Hindlimb muscle (tissue), 1 donor: ENCODE data around the gene BAIAP2. TPM values are rescaled to one million over a fixed set of nuclear protein-coding genes. Genes with fewer than 3 reads are reported as not detected.
"Not testable (repeated sequence)": the region's sequence is repeated elsewhere in the genome, so short reads cannot be mapped to it uniquely, and the experiment has no call there.

Source experiments
- DNase-seq: peaks from one replicate; pipeline ENCODE4 v3.0.0-alpha.2; 2013
- polyA plus RNA-seq: library from polyadenylated mRNA; unstranded; fragments of 120-200 nt; gene quantifications from one replicate; pipeline ENCODE4 v1.2.1, GENCODE V29; 2013; ENCODE audit not compliant: insufficient read length

BAIAP2 gene
- polyA plus RNA-seq, 1 donor, result 18.9 TPM

GRCh38 chr17:81143200-81143527, 108.2 kb downstream of the BAIAP2 start:
- DNase-seq, result no peak

DNA sequence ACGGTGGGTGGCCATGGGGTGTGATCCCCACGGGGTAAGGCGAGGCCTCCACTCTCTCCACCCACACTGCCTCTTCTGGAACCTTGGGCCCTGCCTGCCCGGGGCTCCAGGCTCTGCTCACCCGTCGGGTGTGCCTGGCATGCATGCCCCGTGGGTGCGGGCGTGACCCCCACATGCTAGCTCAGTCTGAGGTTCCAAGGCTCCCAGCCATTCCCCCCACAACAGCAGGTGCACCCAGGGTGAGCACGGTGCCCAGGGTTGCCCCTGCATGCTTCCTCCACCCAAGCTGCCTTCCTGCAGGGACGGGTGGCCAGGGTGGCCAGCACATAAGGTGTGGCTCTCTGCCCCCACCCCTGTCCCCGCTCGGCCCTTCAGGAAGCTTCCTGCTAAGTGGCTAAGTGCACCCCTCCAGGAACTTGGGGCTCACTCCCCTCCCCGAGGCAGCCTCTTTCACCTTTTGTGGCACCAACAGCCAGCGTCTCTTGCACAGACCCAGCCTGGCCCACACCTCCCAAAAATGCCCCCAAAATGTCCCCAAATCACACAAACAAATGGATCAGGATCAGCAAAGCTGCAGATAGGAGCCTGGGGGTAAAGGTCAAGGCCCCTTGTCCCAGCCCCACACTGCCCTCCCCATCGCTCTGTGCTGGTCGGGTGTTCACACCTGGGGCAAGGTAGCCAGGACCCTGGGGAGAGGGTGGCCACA, 108.9 kb downstream of the BAIAP2 start:
- no peak for DNase-seq

DNA sequence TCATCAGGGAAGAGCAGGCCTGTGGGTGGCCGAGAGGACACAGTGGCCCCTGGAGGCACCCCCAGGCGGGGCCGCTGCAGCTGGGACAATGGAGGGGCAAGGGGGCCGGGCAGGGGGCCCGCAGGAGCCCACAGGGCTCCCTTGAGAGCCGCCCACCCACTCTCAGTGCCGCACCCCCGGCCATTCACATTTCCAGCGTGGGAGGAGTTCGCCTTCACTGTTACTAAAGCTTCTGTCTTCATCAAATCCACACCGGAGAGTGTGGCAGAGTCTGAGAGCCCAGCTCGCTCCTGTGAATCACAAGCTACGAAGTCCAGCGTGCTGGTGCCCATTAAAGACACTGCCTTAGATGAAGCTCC, 109.5 kb downstream of the BAIAP2 start:
- no peak for DNase-seq

- DNase-seq, result not testable (repeated sequence)
Observed at GRCh38 chr17:81146208-81146607, 111.3 kb downstream of the BAIAP2 start.

DNA sequence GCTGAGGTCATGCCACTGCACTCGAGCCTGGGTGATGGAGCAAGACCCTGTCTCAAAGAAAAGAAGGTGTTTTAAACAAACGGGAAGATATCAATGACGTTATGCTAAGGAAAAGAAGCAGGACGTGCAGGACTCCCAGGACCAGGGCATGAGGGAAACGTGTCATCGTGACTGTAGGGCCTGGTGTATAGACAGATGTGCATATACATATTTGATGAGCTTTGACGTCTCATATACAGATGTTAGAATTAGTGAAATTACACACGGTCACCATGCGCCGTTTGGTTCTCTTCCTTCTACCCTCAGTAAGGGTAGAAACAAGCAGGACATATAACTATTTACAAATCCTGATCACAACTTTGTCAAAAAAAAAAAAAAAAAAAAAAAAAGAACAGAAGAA, 112.8 kb downstream of the BAIAP2 start:
- DNase-seq, result no peak

GRCh38 chr17:81148571-81148970, 113.6 kb downstream of the BAIAP2 start:
- no peak for DNase-seq

DNA sequence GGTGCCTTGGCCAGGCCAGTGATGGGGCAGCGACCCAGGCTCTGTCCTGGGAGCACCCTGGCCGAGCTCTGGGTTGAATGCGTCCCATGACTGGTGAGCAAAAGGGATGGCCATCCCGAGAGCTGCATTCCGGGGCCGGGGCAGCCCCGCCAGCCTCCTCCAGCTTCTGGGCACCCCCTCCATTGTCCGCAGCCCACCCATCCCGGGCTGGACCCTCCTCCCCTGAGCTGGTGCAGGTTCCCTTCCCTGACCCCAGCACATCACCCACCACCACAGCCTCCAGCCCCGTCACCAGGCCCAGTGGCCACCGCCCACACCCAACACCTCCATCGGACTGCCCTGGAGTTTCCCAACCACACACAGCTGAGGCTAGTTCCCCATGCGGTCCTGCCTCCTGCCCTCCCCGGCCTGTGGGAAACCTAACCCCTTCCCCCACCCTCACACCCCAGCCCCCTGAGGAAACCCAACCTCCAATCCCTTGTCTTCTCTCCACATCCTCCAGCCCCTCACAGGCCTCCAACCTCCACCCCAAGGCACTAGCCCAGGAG, 114.1 kb downstream of the BAIAP2 start:
- DNase-seq, result no peak

DNA sequence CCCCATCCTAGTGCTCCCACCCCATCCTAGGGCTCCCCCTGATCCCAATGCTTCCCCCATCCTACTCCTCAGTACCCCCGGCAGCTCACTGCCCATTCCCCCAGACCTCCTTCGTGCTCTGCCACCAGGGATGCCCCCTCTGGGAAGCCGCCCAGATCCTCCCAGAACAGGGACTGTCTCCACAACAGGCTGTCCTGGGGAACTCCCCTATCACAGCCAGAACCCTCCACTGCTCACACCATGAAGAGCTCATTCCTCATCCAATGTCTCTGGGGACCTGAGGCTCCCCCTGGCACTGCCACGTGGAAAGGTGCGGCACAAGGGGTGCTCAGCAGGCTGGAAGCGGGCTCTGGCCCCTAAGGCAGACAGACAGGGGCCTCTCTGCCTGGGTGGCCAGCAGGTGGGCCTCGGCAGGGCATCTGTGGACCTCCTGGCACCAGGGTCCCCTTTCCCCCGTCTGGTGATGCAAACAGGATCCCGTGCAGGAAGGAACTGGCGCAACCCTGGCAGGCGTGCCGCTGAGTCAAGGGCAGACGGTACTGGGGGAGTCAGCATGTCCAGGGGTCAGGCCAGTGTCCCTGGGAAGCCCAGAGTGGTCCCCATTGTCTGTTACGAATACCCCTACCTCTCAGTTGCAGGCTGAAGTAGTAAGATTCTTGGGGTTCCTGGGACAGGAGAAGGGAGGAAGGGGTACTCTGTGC, 115.6 kb downstream of the BAIAP2 start:
- no peak for DNase-seq

DNA sequence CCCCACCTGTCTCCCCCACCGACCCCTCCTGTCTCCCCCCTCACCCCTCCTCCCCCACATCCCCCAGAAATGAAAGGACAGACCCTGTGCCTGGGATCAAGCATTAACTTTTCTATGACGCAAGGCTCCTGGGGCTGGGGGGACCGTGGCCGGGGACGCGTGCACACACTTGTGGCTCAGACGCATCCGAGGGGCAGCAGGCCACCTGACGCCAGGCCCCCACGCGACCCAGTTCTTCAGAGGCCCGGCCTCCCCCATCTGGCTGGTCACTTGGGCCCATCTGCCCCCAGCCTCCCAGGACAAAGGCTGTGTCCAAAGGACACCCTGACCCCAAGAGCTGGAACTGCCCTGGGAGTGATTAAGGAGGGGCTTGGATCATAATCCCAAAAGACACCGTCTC, 116.3 kb downstream of the BAIAP2 start:
- DNase-seq, result no peak

- no peak for DNase-seq
Observed at GRCh38 chr17:81152288-81152828, 117.4 kb downstream of the BAIAP2 start.

DNA sequence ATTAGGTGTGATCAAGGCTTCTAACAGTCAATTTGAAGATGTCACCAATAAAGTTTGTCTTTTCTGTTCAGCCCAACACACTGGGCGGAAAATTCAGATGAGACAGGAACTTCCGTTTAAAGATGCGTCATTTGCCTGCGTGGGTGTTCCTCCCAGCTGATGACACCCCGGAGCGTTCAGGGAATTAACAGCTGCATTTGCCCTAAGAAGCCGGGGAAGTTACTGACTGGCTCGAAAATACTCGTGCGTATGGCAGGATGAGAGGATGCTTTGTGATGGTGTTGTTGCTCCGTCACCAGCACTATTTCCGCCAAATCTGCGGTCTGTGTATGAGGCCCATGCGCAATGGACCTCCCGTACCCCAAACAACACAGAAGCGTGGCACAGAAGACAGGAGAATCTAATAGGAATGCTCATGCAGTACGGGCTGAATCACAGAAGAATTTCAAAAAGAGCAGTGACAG, 118.4 kb downstream of the BAIAP2 start:
- peak; percentile 76 for DNase-seq

GRCh38 chr17:81154016-81154415, 119.1 kb downstream of the BAIAP2 start:
- not testable (repeated sequence) for DNase-seq

GRCh38 chr17:81154961-81155360, 120.0 kb downstream of the BAIAP2 start:
- no peak for DNase-seq

GRCh38 chr17:81156866-81157805, 122.2 kb downstream of the BAIAP2 start:
- no peak for DNase-seq

- DNase-seq, result no peak
Observed at GRCh38 chr17:81157848-81158687, 123.1 kb downstream of the BAIAP2 start.

- no peak for DNase-seq
Observed at GRCh38 chr17:81158688-81159590, 124.0 kb downstream of the BAIAP2 start.

- no peak for DNase-seq
Observed at GRCh38 chr17:81159611-81160265, 124.8 kb downstream of the BAIAP2 start.

GRCh38 chr17:81160306-81160705, 125.4 kb downstream of the BAIAP2 start:
- no peak for DNase-seq

DNA sequence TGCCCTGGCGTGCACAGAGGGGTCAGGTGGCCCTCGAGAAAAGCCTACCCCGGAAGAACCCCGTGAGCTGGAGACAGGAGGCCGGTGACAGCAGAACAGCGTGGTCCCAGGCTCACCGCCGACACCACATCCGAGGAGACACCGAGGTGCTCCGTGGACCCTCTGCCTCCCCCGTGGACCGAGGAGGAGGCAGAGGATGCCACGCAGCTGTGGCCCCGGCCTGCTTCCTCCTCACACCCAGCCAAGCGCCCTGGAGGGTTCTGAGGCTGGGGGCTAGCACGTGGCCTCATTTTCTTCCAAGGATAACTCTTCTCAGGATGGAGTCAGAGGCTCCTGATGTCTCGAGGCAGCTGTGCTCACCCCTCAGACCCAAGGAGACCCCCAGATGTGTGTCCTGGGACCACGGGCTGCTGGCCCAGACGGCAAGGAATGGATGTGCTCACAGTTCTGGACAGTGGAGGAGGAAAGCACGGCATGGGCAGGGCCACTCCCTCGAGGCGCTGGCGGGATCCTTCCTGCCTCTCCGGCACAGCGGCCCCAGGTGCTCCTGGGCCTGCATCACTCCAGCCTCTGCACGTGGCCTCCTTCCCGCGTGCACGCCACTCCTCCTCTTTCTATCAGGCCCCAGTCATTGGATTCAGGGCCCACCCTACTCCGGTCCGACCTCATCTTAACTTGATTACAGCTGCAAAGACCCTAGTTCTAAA, 125.9 kb downstream of the BAIAP2 start:
- no peak for DNase-seq
